DOHH2 (cell line): ENCODE results near the gene SLC10A4.

Source experiments
- EZH2phosphoT487 ChIP-seq: fragments of 200-600 bp; sonication (generic); IDR thresholded peaks from 2 replicates; pipeline ENCODE4 v1.6.1; 2017; ENCODE audit warnings: borderline replicate concordance, mild to moderate bottlenecking, antibody characterized with exemption, low read length, moderate library complexity, mixed read lengths
- TF ChIP-seq, protein P1 (sequence below): fragments of 200-600 bp; sonication (generic); IDR thresholded peaks from one replicate; pipeline ENCODE4 v1.5.1; 2014; ENCODE audit warnings: antibody characterized with exemption, mild to moderate bottlenecking, low read depth, low read length; ENCODE audit not compliant: poor library complexity, severe bottlenecking

DNA sequence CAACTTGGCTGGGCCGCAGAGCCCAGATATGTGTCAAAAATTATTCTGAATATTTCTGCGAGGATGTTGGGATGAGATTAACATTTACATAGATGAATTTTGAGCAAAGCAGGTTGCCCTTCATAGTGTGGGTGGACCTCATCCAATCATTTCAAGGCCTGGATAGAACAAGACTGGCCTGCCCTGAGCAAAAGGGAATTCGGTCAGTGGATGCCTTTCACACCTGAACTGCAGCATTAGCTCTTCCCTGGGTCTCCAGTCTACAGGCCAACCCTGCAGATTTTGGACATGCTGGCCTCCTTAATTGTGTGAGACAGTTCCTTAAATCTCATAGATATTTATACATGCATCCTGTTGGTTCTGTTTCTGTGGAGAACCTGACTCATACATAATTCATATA, 32.4 kb upstream of the SLC10A4 start:
- TF ChIP-seq, protein P1, sequence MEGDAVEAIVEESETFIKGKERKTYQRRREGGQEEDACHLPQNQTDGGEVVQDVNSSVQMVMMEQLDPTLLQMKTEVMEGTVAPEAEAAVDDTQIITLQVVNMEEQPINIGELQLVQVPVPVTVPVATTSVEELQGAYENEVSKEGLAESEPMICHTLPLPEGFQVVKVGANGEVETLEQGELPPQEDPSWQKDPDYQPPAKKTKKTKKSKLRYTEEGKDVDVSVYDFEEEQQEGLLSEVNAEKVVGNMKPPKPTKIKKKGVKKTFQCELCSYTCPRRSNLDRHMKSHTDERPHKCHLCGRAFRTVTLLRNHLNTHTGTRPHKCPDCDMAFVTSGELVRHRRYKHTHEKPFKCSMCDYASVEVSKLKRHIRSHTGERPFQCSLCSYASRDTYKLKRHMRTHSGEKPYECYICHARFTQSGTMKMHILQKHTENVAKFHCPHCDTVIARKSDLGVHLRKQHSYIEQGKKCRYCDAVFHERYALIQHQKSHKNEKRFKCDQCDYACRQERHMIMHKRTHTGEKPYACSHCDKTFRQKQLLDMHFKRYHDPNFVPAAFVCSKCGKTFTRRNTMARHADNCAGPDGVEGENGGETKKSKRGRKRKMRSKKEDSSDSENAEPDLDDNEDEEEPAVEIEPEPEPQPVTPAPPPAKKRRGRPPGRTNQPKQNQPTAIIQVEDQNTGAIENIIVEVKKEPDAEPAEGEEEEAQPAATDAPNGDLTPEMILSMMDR, result no peak
- no peak for TF ChIP-seq EZH2phosphoT487
